GM21576 (cell line): ENCODE results near the gene MAZ.
"Not testable (repeated sequence)": the region's sequence is repeated elsewhere in the genome, so short reads cannot be mapped to it uniquely, and the experiment has no call there.

Source experiments
- ATAC-seq: cut with Tn5 transposase; IDR thresholded peaks from one replicate; pipeline ENCODE4 v1.9.1; 2021; ENCODE audit warnings: mild to moderate bottlenecking, moderate library complexity; ENCODE audit not compliant: unreplicated experiment

Gene MAZ

DNA sequence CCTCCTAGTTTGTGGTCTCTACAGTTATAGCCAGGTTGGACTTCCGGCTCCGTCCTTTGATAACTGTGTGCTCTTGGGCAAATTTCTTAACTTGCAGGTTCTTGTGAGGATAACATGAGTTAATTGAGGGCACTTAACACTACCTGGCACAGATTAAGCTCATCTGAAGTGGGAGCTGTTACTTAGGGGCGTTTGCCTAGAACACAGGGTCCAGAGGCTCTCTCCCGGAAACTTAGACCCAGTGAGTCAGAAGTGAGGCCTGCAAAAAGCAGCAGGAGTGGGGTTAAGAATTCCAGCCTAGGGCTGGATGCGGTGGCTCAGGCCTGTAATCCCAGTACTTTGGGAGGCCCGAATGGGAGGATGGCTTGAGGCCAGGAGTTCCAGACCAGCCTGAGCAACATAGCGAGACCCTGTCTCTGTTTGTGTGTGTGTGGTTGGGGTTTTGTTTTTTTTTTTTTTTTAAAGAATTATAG, 15.3 kb downstream of the MAZ start:
- ATAC-seq: no peak

DNA sequence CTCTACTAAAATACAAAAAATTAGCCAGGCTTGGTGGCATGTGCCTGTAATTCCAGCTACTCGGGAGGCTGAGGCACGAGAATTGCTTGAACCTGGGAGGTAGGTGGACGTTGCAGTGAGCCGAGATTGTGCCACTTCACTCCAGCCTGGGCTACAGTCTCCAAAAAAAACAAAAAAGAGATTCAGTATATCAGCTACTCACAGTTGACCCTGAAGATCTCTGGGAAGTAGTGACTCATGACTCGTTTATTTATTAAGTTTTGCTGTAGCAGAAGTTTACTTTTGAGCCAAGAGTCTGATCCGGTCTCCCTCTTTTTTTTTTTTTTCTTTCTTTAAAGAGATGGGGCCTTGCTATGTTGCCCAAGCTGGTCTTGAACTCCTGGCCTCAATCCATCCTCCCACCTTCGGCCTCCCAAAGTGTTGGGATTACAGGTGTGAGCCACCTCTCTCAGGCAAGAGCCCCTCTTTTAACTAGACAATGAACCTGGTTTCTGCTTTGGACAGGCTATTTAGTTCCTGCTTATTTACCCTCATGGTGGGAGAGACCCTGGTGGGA, 18.3 kb downstream of the MAZ start:
- no peak for ATAC-seq

- no peak for ATAC-seq
Observed at GRCh38 chr16:29825145-29826044, 19.1 kb downstream of the MAZ start.

GRCh38 chr16:29826342-29826695, 20.0 kb downstream of the MAZ start:
- no peak for ATAC-seq

DNA sequence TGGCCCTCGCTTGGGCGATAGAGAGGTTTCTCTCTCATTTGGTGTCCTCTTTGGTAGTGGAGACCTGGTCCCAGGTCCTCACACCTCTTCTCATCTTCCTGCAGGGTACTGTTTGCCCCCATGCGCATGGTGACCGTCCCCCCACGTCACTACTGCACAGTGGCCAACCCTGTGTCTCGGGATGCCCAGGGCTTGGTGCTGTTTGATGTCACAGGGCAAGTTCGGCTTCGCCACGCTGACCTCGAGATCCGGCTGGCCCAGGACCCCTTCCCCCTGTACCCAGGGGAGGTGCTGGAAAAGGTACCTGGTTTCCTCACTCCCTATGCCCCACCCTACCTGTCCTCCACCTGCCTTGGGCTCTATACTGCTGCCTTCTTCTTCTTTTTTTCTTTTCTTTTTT, 24.4 kb downstream of the MAZ start:
- ATAC-seq: no peak

DNA sequence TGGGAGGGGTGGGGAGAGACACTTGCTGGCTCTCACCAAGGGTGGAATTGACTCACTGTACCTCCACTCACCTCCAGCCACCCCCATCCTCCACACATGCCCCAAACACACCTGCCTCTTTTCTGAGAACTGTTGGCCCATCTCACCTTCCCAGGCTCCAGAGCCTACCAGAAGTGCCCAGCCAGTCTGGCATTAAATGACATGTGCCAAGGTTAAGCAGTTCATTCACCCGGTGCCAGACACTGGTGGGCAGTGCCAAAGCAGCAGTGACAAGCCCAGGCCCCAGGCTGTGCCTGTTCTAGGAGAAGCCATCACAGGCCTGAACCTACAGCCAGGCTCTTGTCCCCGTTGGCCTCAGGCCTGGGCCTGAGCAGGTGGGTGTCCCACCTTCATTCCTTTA, 25.2 kb downstream of the MAZ start:
- no peak for ATAC-seq

- ATAC-seq: not testable (repeated sequence)
Observed at GRCh38 chr16:29833219-29833618, 26.9 kb downstream of the MAZ start.

DNA sequence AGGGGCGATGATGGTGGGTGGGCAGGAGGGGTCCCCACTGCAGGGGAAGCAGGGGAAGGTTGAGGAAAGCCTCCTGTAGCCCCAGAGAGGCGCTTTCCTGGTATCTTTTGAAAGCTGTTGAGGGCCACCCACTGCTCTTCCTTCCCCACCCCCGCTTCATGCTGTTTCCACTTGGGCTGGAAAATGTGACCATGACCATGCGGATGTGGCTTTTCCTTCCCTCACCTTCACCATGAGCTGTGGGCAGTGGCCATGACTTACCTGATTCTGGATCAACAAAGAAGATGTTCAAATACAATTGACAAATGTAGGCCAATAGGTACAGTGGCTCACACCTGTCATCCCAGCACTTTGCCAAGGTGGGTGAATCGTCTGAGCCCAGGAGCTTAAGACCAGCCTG, 27.8 kb downstream of the MAZ start:
- ATAC-seq: no peak

DNA sequence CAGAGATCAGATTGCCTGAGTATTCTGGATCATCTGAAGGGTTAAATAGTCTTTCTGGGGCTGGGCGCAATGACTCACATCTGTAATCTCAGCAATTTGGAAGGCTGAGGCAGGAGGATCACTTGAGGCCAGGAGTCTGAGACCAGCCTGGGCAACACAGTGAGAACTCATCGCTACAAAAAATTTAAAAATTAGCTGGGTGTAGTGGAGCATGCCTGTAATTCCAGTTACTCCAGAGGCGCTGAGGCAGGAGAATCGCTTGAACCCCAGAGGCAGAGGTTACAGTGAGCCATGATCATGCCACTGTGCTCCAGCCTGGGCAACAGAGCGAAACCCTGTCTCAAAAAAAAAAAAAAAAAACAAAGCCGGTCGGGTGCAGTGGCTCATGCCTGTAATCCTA, 29.6 kb downstream of the MAZ start:
- ATAC-seq: no peak

- ATAC-seq: no peak
Observed at GRCh38 chr16:29836623-29837022, 30.3 kb downstream of the MAZ start.

- ATAC-seq: no peak
Observed at GRCh38 chr16:29837841-29838240, 31.5 kb downstream of the MAZ start.

DNA sequence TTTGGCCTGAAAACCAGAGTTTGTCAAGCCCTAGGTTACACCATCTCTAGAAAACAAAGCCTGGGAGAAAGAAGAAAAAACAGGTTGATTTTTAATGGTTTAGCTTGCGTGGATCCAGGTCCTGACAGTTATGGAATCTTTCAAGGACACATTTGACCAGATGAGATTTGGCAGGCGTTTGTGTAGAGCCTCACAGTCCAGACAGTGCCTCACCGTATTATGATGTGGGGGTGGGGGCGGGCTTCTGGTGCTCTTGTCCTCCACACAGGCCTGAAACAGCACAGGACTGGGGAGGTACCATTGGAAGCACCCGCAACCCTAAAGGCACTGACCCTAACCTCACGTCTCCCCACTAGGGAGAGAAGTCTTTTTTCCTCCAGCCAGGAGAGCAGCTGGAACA, 33.5 kb downstream of the MAZ start:
- no peak for ATAC-seq

DNA sequence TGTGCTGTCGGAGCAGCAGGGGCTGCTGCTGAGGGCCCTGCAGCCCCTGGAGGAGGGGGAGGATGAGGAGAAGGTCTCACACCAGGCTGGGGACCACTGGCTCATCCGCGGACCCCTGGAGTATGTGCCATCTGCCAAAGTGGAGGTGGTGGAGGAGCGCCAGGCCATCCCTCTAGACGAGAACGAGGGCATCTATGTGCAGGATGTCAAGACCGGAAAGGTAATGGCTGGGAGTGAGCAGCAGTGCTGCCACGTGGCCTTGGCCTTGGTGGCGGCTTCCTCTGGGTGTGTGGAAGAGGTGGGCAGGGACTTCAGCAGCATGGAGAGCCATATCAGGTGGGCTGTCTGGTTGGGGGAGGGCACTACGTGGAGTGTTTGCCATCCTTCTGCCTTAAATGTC, 33.9 kb downstream of the MAZ start:
- no peak for ATAC-seq

DNA sequence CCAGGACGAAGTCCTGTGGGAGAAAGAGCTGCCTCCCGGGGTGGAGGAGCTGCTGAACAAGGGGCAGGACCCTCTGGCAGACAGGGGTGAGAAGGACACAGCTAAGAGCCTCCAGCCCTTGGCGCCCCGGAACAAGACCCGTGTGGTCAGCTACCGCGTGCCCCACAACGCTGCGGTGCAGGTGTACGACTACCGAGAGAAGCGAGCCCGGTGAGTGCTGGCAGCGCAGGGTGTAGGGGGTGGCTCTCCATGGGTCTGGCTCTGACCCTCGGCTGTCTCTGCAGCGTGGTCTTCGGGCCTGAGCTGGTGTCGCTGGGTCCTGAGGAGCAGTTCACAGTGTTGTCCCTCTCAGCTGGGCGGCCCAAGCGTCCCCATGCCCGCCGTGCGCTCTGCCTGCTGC, 35.3 kb downstream of the MAZ start:
- no peak for ATAC-seq

- no peak for ATAC-seq
Observed at GRCh38 chr16:29842732-29843346, 36.5 kb downstream of the MAZ start.

GRCh38 chr16:29843931-29844330, 37.6 kb downstream of the MAZ start:
- ATAC-seq: no peak

DNA sequence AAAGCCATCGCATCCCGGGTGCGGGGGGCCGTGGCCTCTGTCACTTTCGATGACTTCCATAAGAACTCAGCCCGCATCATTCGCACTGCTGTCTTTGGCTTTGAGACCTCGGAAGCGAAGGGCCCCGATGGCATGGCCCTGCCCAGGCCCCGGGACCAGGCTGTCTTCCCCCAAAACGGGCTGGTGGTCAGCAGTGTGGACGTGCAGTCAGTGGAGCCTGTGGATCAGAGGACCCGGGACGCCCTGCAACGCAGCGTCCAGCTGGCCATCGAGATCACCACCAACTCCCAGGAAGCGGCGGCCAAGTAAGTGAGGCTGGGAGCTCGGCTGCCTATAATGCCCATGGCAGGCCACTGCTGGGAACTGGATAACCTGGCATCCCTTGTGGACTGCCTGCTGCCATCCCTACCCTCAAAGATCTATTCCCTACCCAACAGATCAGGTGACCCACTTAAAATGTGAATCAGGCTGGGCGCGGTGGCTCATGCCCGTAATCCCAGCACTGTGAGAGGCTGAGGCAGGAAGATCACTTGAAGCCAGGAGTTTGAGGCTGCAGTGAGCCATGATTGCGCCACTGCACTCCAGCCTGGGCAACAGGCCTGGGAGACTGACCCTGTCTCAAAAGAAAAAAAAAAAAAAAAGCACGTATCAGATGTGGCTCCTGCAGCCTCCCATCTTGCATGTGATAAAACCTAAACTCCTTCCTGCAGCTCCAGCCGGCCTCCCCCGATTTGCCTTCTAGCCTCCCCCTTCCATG, 38.4 kb downstream of the MAZ start:
- no peak for ATAC-seq

DNA sequence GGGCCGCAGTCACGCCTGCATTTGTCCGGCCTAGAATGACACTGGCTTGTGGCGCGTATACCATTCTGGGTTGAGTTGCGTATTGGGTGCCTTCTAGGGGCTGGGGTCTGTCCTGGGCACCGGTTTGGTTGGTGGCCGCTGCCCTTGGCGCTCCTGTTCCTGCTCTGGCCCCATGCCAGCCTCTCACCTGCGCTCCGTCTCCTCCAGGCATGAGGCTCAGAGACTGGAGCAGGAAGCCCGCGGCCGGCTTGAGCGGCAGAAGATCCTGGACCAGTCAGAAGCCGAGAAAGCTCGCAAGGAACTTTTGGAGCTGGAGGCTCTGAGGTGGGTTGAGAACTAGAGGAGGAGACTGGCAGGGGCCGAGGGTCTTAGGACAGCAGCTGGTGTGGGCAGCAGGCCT, 39.3 kb downstream of the MAZ start:
- no peak for ATAC-seq

DNA sequence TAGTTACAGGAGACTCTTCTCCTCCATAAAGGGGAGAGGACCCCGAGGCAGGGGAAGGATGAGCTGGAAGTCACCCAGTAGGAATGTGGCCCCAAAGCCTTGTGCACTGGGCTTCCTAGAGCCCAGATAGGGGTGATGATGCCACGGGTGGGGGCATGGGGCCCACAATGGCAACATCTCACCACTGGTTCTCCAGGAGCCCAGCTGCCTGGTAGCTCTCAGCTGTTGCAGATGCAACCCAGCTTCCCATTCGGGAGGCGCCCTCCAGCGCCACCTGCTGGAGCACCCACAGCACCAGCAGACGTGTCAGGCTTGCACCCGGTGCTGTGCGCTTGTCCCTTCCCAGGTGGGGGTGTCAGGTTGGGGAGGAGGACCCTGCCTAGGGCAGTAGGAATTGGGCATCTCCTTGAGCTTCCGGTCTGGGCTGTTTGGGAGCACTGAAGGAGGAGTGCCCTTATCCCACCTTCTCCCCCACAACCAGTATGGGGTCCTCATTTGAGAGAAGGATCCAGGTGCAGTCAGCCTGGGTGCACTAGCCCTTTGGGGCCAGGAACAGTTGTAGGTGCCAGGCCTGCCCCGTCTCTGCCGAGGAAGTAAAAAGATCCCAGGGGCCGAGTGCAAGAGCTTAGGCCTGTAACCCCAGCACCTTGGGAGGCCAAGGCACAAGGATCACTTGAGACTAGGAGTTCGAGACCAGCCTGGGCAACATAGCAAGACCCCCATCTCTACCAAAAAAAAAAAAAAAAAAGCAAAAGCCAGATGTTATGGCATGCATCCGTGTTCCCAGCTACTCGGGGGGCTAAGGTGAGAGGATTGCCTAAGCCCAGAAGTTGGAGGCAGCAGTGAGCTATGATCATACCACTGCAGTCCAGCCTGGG, 42.3 kb downstream of the MAZ start:
- ATAC-seq: no peak

DNA sequence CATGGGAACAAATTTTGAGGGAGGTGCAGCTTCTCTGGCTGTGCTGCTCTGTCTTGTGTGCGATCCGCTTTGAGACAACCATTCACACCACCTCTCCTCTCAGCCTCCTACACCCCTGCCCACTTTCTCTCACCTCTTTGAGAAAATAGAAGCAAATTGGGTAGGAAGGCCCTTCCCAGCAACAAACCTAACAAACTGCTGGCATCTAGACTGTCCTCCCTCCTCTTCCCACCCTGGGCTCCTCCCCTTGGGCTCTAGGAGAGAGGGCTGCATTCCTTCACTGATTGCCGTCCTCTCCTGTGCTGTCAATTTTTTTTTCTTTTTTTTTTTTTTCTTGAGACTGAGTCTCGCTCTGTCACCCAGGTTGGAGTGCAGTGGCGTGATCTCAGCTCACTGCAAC, 43.2 kb downstream of the MAZ start:
- ATAC-seq: no peak

GRCh38 chr16:29850998-29851397, 44.7 kb downstream of the MAZ start:
- no peak for ATAC-seq
